Adrenal gland (tissue), 5 donors: Measurements from ENCODE around the gene TENM4.

Source experiments
- CTCF ChIP-seq, 6 experiments: fragments of 450-650 bp in 4 of 6; fragments of 200-600 bp in 2 of 6; sonication (generic) in 1 of 6; IDR thresholded peaks; 1 replicate in 5 of 6; 2 replicates in 1 of 6; pipeline versions ENCODE4 v1.5.1 to v1.8.0; 2016 to 2021; ENCODE audit warnings: antibody characterized with exemption in 6 of 6, mild to moderate bottlenecking in 2 of 6, moderate library complexity in 1 of 6
- POLR2A ChIP-seq, 2 donors: fragments of 450-650 bp; IDR thresholded peaks; one replicate each; pipeline ENCODE4 v1.6.1; 2017; ENCODE audit warnings: antibody characterized with exemption in 2 of 2, mild to moderate bottlenecking in 2 of 2, moderate library complexity in 1 of 2
- donor health status: DM: no; HTN: no; CAD: no.

DNA sequence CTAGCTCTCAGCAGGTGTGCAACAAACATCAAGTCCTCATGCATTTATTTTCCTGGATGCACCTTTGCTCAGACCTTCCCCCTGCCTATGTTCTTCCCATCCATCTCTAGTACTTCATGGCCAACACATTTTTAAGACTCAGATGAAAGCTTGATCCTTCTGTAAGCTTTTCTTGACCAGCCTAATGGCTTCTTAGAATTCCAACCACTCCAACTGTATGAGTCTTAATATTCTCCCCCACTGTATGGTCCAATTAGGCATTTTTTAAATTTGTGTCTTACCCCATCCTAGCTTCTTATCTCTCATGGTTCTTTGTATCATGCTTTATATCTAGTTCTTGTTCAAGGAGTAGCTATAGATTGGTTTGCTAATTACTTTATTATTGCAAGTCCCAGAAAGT, 44.8 kb downstream of the TENM4 start:
- TF ChIP-seq POLR2A (IDR thresholded peaks at IDR 0.05) (no peak), CTCF (IDR thresholded peaks at IDR 0.05) (no peak)
